D341Med (cell line): ENCODE data around the gene GPR12.
"Not testable (repeated sequence)": the region's sequence is repeated elsewhere in the genome, so short reads cannot be mapped to it uniquely, and the experiment has no call there.

ENCODE experiments used
- DNase-seq: peaks from one replicate; pipeline ENCODE4 v3.0.0; 2012; ENCODE audit warnings: low spot score

GPR12 gene

GRCh38 chr13:26747706-26748105 lies 12.9 kb downstream of the GPR12 start:
- DNase-seq = no peak

- DNase-seq = no peak
Measured at GRCh38 chr13:26743971-26744370, 16.6 kb downstream of the GPR12 start.

DNA sequence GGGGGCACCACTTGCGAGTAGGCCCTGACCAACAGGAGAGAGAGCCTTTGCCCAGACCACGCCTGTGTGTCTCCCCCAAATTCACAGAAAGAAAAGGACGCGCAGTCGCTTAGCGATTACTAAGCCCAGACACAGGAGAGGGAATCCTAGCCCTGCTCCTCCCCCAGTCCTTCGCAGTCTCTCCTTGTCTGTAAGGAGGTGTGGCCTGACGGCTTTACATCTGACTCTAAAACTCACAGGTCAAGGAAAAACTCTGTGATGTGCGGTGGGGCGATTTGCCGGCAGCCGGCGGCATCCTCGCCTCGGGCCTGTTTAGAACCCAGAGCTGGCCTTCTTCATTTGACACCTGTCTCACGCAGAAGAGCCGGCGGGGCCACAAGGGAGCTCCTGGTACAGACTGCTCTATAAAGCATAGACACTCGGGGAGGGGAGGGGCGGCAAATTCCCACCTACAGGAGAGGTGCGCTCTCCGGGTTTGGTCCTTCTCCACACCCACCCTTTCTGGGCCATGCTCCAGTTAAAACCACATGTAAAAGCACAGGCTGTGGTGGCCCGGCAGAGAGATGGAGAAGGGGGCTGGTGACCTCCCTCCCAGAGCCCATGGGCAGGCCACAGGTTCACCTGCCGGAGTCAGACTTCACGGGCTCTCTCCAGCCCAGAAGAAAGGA lies 17.8 kb downstream of the GPR12 start:
- no peak for DNase-seq

DNA sequence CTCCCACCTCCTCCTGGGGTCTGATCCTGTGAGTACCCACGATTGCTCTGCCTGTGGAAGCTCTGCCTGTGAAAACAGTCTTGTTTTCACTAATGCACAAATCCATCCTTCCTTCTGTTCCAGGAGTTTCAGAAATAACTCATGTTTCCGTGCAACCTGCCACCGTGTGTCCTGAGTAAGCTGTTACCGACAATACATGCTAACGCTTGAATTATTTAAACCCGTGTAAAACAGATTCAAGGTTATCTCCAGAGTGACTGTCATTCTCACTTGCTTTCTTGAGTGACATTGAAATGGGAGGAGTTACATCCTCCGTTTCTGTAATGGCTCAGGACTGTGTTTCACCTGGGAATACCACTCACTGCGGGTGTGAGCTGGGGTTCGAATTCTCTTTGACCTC lies 24.9 kb downstream of the GPR12 start:
- DNase-seq = no peak

GRCh38 chr13:26727633-26728032 lies 33.0 kb downstream of the GPR12 start:
- no peak for DNase-seq

DNA sequence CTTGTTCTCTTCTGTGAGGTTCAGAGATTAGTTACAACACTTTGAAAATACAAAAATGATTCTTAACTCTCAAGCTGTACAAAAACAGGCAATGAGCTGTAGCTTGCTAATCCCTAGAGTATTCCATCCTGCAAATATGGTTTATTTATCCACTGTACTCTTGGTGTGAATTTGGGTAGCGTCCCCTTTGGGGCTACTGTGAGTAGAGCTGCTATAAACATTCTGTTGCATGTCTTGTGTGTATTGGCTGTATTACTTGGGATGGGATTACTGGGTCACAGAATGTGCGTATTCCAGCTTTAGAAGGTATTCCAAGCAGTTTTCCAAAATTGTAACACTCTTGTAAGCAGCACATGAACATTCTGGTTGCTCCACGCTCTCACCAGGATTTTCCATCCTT lies 33.5 kb downstream of the GPR12 start:
- DNase-seq = no peak

GRCh38 chr13:26726684-26727083 lies 33.9 kb downstream of the GPR12 start:
- DNase-seq = no peak

DNA sequence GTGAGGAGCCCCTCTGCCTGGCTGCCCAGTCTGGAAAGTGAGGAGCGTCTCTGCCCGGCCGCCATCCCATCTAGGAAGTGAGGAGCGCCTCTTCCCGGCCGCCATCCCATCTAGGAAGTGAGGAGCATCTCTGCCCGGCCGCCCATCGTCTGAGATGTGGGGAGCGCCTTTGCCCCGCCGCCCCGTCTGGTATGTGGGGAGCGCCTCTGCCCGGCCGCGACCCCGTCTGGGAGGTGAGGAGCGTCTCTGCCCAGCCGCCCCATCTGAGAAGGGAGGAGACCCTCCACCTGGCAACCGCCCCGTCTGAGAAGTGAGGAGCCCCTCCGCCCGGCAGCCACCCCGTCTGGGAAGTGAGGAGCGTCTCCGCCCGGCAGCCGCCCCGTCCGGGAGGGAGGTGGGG lies 37.0 kb downstream of the GPR12 start:
- not testable (repeated sequence) for DNase-seq

DNA sequence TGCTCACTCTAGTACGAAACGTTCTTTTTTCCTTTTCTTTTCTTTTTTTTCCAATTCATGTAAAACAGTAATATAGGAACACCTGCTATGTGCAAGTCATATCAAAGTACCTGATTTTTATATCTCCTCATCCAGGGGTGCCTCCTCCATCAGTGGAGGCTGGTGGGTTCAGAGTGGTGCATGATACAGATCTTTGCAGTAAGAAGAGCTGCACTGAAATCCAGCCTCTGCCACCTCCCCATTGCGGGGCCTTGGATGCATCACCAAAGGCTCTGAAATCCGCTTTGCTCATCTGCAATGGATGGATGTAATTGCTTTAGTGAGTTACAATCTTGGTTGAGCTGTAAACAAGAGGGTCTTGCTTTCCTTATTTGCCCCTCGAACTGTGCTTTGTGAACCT lies 38.3 kb downstream of the GPR12 start:
- no peak for DNase-seq

DNA sequence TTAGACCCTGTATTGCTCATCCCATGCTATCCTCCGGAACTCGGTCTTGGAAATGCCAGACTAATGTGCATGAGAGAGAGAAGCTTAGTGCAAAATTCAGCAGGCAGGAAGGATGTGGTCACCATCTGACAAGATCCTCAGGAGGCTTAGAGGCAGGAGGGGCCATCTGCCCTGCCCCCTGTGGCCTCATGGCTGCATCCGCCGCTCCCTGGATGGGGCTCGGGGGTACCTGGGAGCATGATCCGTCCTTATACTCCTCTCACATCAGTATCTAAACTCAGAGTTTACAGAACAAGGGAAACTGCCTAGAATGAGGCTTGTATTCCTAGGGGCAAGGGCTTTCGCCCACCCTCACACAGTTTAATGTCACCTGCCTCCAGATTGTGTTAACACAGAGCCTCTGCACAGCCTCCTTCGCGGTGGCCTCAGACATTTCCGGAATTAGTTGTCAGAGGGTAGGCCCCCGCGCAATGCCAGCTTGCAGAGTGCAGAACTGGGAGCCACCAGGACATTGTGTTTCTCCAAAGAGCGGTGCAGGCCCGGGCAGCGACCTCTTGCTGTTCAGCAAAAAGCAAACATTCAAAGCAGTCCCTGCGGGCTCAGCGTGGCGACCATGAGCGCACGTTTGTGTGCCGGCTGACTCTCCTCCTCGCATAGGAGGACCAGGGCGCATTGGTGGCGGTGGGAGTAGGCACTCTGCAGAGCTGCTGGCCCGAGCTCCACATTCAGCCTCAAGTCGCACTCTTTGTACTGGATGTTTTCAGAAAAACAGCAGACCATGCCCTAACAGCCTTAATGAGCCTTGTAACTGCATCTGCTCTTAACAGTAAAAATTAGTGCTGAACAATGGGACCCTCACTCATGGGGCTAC lies 39.1 kb downstream of the GPR12 start:
- DNase-seq = no peak

GRCh38 chr13:26719356-26719945 lies 41.1 kb downstream of the GPR12 start:
- DNase-seq = no peak

GRCh38 chr13:26718872-26719271 lies 41.7 kb downstream of the GPR12 start:
- no peak for DNase-seq

- DNase-seq = no peak
Measured at GRCh38 chr13:26718146-26718545, 42.4 kb downstream of the GPR12 start.

DNA sequence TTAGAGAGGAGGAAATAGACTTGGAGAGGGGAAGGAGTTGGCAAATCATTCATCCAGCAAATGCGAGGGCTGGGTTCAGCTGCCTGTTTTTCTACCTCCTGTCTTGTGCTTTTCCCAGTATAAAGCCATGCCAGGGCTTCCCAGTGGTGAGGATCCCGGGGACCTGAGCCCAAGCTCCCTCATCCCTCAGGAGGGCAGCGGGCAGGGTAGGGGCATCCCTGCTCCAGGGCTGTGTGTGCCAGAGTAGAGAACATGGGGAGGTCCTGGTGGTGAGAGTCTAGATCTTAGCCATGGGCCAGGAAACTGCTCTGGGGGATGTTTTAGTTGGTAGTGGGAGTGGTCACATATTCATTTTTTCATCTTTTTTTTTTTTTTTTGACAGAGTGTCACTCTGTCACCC lies 43.6 kb downstream of the GPR12 start:
- no peak for DNase-seq

GRCh38 chr13:26713341-26713740 lies 47.2 kb downstream of the GPR12 start:
- DNase-seq = no peak

GRCh38 chr13:26711211-26711610 lies 49.4 kb downstream of the GPR12 start:
- DNase-seq = no peak

GRCh38 chr13:26710166-26710565 lies 50.4 kb downstream of the GPR12 start:
- no peak for DNase-seq

DNA sequence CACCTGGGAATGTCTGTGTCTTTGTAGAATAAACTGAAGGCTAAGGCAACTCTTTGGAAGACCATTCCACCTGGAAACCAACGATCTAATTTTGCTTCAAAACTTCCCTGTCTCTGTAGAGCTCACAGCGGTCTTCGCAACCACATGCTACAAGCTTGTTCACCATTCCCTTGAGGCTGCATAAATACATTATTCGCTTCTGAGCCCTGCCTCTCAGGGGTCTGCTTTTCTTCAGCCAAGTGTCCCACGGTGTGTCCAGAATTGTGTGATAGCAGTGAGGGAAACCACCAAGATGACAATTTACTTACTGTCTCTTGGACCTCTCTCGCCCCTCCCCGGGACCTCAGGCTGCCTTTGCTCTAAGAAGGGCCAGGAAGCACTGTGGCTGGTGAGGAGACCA lies 51.1 kb downstream of the GPR12 start:
- no peak for DNase-seq

DNA sequence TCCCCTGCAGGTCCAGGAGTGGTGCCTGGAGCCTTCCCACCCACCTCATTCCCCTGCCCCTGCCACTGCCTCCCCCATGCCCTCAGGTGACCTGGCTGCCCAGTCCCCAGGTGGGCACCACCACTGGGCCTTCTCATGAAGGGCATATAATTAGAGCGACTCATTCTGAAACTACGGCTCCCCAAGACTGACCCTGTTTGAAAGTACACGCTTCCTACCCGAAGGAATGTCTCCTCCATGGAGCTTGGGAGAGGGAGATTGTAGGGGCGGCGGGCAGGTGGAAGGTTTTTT lies 52.6 kb downstream of the GPR12 start:
- DNase-seq = no peak

DNA sequence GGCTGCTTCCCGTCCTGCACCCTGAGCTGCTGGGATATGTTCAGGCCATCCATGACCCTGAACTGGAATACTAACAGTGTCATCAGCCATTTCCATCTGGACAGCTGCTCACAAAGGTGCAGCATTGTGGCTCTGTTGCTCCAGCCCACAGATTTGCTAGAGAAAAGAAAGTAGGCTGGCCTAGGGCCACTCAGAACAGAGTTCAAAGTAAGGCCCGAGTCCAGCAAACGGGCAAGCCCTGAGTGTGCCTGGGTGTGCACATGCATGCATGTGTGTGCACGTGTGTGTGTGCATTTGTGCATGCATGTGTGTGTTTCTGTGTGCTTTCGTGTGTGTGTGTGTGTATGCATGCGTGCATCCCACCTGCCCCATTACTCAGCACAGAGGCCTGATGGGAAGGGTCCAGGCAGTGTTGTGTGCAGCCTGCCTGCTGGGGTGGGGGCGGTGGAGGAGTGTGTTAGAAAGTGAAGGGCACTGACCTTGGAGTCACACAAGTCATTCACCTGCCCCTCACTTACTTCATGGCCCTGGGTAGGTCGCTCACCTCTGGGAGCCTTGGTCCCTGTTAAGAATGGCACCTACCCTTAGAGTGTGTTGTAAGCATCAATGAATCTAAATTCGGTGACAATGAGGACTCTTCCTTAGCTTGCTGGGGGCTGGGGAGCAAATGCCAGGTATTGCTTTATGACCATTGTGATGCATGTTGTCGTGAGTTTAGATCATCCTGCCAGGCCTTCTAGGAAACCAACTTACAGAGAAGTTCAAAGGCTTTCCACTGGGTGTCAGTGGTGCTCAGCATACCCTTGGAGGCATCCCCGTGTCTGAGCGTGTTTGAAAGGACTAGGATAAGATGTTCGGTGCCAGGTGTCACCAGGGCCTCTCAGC lies 53.2 kb downstream of the GPR12 start:
- DNase-seq = peak; percentile 79

DNA sequence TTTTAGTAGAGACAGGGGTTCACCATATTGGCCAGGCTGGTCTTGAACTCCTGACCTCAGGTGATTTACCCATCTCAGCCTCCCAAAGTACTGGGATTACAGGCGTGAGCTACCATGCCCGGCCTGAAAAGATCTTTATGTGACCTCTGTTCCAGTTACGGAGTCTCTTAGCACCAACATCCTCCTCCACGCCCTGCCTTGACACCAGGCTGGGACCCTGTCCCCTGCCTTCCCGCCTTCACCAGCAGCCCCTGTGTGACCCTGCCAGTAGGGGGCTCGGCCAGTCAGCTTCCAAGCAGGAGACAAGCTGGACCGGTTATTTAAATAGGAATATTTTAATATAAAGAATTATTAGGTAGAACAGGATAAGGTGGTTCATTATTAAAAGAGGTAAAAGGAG lies 54.2 kb downstream of the GPR12 start:
- no peak for DNase-seq

DNA sequence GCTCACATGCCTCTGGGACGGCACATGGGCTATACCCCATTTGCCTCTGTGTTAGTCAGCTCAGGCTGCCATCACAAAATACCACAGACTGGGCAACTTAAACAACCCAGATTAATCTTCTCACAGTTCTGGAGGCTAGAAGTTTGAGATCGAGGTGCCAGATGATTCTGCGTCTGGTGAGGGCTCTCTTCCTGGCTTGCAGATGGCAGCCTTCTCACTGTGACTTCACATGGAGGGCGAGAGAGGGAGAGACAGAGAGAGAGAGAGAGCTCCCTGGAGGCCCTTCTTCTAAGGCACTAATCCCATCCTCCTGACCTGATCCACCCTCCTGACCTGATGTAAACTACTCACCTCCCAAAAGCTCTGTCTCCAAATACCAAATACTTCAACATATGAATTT lies 55.0 kb downstream of the GPR12 start:
- DNase-seq = no peak
